Activated CD8-positive, alpha-beta memory T cell treated with anti-CD3 and anti-CD28 coated beads for 36 hours (primary cell): ENCODE results near the gene HLCS. TPM values are rescaled to one million over a fixed set of nuclear protein-coding genes. Genes with fewer than 3 reads are reported as not detected.

Experiments
- CTCF ChIA-PET: fragments of 350-600 bp; sonication (Branson Sonifier 250); formaldehyde crosslinking; loops from one replicate; lab custom pipeline; 2021; ENCODE audit warnings: antibody characterized with exemption; lab: Charles Lee
- POLR2A ChIA-PET: fragments of 350-600 bp; sonication (Branson Sonifier 250); formaldehyde crosslinking; loops from one replicate; lab custom pipeline; 2021; ENCODE audit warnings: antibody characterized with exemption; lab: Charles Lee
- total RNA-seq, 2 experiments: library from RNA; stranded (reverse); gene quantifications; one replicate each; pipeline ENCODE4 v1.2.3, GENCODE V29; 2021

Gene HLCS
- total RNA-seq, 2 experiments from 2014 or later: 14.7 to 14.8 TPM

GRCh38 chr21:36866419-36866818 is 100.0 kb downstream of the HLCS start:
- CTCF ChIA-PET: interaction anchor here (1.3 kb wide), 1 partner anchor 12 kb away, joined by 3 read pairs; no protein-coding TSS in a partner anchor
- POLR2A ChIA-PET: no interaction called here

GRCh38 chr21:36864974-36865373 is 101.5 kb downstream of the HLCS start:
- ChIA-PET POLR2A (interaction anchor here (0.7 kb wide), 1 partner anchor 491 kb away, joined by 3 read pairs; no protein-coding TSS in a partner anchor), CTCF (no interaction called here)

- POLR2A ChIA-PET: no interaction called here
- CTCF ChIA-PET: no interaction called here
Observed at GRCh38 chr21:36863260-36863659, 103.2 kb downstream of the HLCS start.

- CTCF ChIA-PET: no interaction called here
- POLR2A ChIA-PET: no interaction called here
Observed at GRCh38 chr21:36861595-36862323, 104.7 kb downstream of the HLCS start.

GRCh38 chr21:36860736-36861594 is 105.5 kb downstream of the HLCS start:
- POLR2A ChIA-PET: no interaction called here
- CTCF ChIA-PET: no interaction called here

GRCh38 chr21:36859744-36860501 is 106.5 kb downstream of the HLCS start:
- POLR2A ChIA-PET: no interaction called here
- CTCF ChIA-PET: no interaction called here

GRCh38 chr21:36858320-36858957 is 108.0 kb downstream of the HLCS start:
- ChIA-PET POLR2A (no interaction called here), CTCF (no interaction called here)

- ChIA-PET CTCF (no interaction called here), POLR2A (no interaction called here)
Observed at GRCh38 chr21:36856643-36857042, 109.8 kb downstream of the HLCS start.

- POLR2A ChIA-PET: interaction anchor here (0.6 kb wide), 1 partner anchor 228 kb away, joined by 4 read pairs; no protein-coding TSS in a partner anchor
- CTCF ChIA-PET: interaction anchor here (0.7 to 1.3 kb wide), 4 partner anchors 12 to 224 kb away, joined by 3 read pairs; no protein-coding TSS in a partner anchor
Observed at GRCh38 chr21:36854391-36854790, 112.1 kb downstream of the HLCS start.

- POLR2A ChIA-PET: no interaction called here
- CTCF ChIA-PET: no interaction called here
Observed at GRCh38 chr21:36852864-36853263, 113.6 kb downstream of the HLCS start.

GRCh38 chr21:36852293-36852692 is 114.2 kb downstream of the HLCS start:
- ChIA-PET POLR2A (no interaction called here), CTCF (no interaction called here)

GRCh38 chr21:36851121-36851520 is 115.3 kb downstream of the HLCS start:
- ChIA-PET CTCF (no interaction called here), POLR2A (no interaction called here)

- CTCF ChIA-PET: no interaction called here
- POLR2A ChIA-PET: no interaction called here
Observed at GRCh38 chr21:36850372-36850771, 116.1 kb downstream of the HLCS start.

- CTCF ChIA-PET: no interaction called here
- POLR2A ChIA-PET: no interaction called here
Observed at GRCh38 chr21:36849461-36850105, 116.9 kb downstream of the HLCS start.

- POLR2A ChIA-PET: no interaction called here
- CTCF ChIA-PET: no interaction called here
Observed at GRCh38 chr21:36848730-36849274, 117.7 kb downstream of the HLCS start.

GRCh38 chr21:36847189-36847588 is 119.3 kb downstream of the HLCS start:
- ChIA-PET POLR2A (no interaction called here), CTCF (no interaction called here)

- ChIA-PET POLR2A (no interaction called here), CTCF (no interaction called here)
Observed at GRCh38 chr21:36846631-36847030, 119.8 kb downstream of the HLCS start.

GRCh38 chr21:36845790-36846189 is 120.7 kb downstream of the HLCS start:
- POLR2A ChIA-PET: no interaction called here
- CTCF ChIA-PET: no interaction called here

GRCh38 chr21:36845070-36845469 is 121.4 kb downstream of the HLCS start:
- CTCF ChIA-PET: no interaction called here
- POLR2A ChIA-PET: no interaction called here
